ENCODE data around the gene MAD2L1. TPM values are rescaled to one million over a fixed set of nuclear protein-coding genes. Genes with fewer than 3 reads are reported as not detected.

MAD2L1 gene
- total RNA-seq, 2 experiments from 2014 or later, result 99.6 TPM

DNA sequence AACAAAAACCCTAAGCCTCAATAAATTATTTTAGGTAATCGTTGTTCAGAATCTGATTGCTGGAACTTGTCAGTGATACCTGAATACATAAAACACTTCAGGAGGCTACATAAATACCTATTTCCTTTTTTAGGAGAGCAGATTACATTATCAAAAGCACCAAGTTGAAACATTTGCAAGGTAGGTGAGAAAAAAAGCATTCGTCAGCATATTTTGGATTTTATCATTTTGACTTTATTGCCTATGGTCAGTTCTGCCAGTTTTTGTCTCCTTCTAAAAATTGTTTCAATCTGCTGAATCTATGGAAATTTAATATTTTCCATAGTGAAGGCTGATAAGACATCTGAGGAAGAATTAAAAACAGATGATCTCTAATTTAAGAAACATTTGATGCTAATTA, 16.5 kb upstream of the MAD2L1 start:
- ChIA-PET CTCF (no interaction called here), POLR2A (no interaction called here)
- intact Hi-C loops (cut with micrococcal nuclease), result no loop called here
- Mint-ChIP-seq H3K27me3 (peaks cover 5% of the 10 kb centered on the region), H3K36me3 (ENCODE audit: low read depth) (no peaks in the 10 kb centered on the region), H3K27ac (no peak overlapping the region), H3K4me3 (no peak overlapping the region), H3K9me3 (peaks cover 3% of the 10 kb centered on the region), H3K4me1 (ENCODE audit: low read depth) (no peaks in the 10 kb centered on the region)
- no peak for ATAC-seq
- DNase-seq, result no peak
- TF ChIP-seq, protein P1, sequence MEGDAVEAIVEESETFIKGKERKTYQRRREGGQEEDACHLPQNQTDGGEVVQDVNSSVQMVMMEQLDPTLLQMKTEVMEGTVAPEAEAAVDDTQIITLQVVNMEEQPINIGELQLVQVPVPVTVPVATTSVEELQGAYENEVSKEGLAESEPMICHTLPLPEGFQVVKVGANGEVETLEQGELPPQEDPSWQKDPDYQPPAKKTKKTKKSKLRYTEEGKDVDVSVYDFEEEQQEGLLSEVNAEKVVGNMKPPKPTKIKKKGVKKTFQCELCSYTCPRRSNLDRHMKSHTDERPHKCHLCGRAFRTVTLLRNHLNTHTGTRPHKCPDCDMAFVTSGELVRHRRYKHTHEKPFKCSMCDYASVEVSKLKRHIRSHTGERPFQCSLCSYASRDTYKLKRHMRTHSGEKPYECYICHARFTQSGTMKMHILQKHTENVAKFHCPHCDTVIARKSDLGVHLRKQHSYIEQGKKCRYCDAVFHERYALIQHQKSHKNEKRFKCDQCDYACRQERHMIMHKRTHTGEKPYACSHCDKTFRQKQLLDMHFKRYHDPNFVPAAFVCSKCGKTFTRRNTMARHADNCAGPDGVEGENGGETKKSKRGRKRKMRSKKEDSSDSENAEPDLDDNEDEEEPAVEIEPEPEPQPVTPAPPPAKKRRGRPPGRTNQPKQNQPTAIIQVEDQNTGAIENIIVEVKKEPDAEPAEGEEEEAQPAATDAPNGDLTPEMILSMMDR (IDR thresholded peaks at IDR 0.05), result no peak

DNA sequence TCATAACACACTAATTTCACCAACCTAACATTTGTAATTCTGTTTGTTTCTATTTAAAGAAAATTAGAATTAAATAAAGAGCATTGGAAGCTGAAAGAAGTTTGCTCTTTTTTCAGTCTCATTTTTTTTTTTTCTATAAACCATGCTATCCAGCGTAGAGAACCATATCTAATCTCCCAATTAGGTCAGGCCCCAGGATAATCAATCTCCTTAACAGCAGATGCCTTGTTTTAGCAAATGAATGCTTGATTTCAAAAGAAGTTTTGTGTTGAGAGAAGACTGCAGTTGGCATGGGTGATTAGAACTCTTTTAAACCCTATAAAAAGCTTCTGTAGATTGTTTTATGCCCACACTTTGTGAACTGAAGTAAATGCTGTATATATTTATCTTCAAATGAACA, 15.6 kb upstream of the MAD2L1 start:
- CTCF ChIA-PET, result no interaction called here
- intact Hi-C loops (cut with micrococcal nuclease), result no loop called here
- Mint-ChIP-seq H3K27me3 (peaks cover 3% of the 10 kb centered on the region), H3K4me3 (no peak overlapping the region), H3K27ac (no peak overlapping the region), H3K4me1 (ENCODE audit: low read depth) (no peaks in the 10 kb centered on the region), H3K9me3 (no peaks in the 10 kb centered on the region), H3K36me3 (ENCODE audit: low read depth) (no peaks in the 10 kb centered on the region)
- POLR2A ChIA-PET, result no interaction called here
- no peak for DNase-seq
- TF ChIP-seq, protein P1 (IDR thresholded peaks at IDR 0.05), result no peak
- no peak for ATAC-seq

DNA sequence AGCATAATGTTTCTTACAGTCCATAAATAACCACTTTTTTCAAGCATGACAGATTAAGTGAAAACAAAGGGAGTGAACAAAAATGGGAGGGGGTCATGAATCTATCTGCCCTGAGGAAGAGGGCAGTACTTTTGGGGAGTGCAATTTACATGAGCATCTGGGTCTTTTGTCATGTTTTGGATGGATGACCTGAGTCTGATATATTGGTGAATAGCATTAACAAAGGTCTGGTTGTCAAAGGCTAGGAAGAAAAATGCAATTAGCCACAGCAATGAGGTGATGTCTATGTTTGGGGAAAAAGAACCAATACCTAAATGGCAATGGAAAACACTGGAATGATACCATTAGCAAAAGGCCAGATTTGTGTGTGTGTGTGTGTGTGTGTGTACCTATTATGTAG, 15.1 kb upstream of the MAD2L1 start:
- CTCF ChIA-PET, result no interaction called here
- H3K4me1 Mint-ChIP-seq (ENCODE audit: low read depth), result no peaks in the 10 kb centered on the region
- POLR2A ChIA-PET, result no interaction called here
- intact Hi-C loops (cut with micrococcal nuclease), result no loop called here
- DNase-seq, result no peak
- no peaks in the 10 kb centered on the region for H3K9me3 Mint-ChIP-seq
- ATAC-seq, result no peak
- no peak overlapping the region for H3K27ac Mint-ChIP-seq
- no peaks in the 10 kb centered on the region for H3K36me3 Mint-ChIP-seq (ENCODE audit: low read depth)
- TF ChIP-seq, protein P1 (IDR thresholded peaks at IDR 0.05), result no peak
- H3K27me3 Mint-ChIP-seq, result peaks cover 3% of the 10 kb centered on the region
- no peak overlapping the region for H3K4me3 Mint-ChIP-seq

DNA sequence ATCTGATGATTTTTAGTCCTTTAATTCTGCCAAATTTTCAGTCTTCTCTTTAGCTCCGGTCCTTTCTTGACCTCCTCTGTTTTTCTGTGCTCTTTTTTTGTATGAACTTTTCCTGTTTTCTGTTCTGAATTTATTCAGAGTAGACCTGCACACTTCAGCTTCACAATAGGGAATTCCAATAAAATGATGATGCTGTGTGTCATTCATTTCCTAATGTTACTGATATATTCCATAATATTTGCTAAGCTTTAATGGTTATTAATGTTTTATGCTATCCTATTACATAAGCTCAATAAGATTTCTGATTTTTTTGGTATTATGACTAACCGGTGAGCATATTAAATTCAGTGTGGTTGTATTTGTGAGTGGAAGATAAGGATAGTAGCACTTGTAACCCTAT, 13.9 kb upstream of the MAD2L1 start:
- H3K9me3 Mint-ChIP-seq, result no peaks in the 10 kb centered on the region
- ChIA-PET POLR2A (no interaction called here), CTCF (interaction anchor here (0.7 to 1.6 kb wide), 3 partner anchors 9 to 20 kb away, joined by 3 read pairs; no protein-coding TSS in a partner anchor)
- H3K4me3 Mint-ChIP-seq, result no peak overlapping the region
- H3K36me3 Mint-ChIP-seq (ENCODE audit: low read depth), result no peaks in the 10 kb centered on the region
- H3K27ac Mint-ChIP-seq, result no peak overlapping the region
- intact Hi-C loops (cut with micrococcal nuclease), result no loop called here
- TF ChIP-seq, protein P1 (IDR thresholded peaks at IDR 0.05), result no peak
- H3K4me1 Mint-ChIP-seq (ENCODE audit: low read depth), result no peaks in the 10 kb centered on the region
- ATAC-seq (no peak), DNase-seq (no peak)
- no peaks in the 10 kb centered on the region for H3K27me3 Mint-ChIP-seq

DNA sequence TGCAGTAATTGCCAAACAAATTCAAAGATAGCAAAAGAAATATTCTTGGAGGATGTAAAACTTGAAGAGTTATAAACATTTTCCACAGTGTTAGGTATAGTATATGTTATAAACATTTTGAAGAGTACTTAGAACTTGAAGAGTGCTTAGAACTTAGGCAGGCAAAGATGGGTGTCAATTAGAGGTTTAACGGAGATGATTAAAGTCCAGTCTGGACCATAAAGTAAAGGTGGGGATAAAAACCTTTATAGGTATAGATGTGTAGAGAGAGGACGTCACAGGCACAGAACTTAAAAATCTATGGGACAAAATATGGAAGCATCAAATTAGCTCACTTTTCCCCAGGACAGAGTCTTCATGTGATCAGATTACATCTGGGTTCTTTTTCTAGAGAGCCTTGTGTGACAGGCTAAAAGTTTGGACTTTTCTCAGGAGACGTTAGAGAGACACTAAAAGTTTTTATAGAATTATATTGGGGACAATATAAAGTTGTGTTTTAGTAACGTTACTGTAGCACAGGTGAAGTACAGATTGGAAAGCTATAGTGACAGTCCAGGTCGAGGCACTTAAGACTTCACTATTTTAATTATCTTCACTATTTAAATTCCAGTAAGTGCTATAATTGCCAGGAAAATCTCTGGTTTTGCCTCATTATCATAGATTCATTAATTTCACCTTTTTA, 13.3 kb upstream of the MAD2L1 start:
- H3K36me3 Mint-ChIP-seq (ENCODE audit: low read depth), result no peaks in the 10 kb centered on the region
- no peak overlapping the region for H3K4me3 Mint-ChIP-seq
- DNase-seq, result no peak
- intact Hi-C loops (cut with micrococcal nuclease), result no loop called here
- H3K9me3 Mint-ChIP-seq, result no peaks in the 10 kb centered on the region
- H3K4me1 Mint-ChIP-seq (ENCODE audit: low read depth), result no peaks in the 10 kb centered on the region
- ATAC-seq, result no peak
- TF ChIP-seq, protein P1 (IDR thresholded peaks at IDR 0.05), result no peak
- CTCF ChIA-PET, result interaction anchor here (0.7 to 1.6 kb wide), 3 partner anchors 9 to 21 kb away, joined by 3 read pairs; no protein-coding TSS in a partner anchor
- POLR2A ChIA-PET, result no interaction called here
- H3K27me3 Mint-ChIP-seq, result no peaks in the 10 kb centered on the region
- no peak overlapping the region for H3K27ac Mint-ChIP-seq
